Measurements from ENCODE around the gene NUDT22. TPM values are rescaled to one million over a fixed set of nuclear protein-coding genes. Genes with fewer than 3 reads are reported as not detected.
A peak's percentile ranks its signal among the peaks of the same experiment; 100 is the strongest.

Gene NUDT22
- total and polyA plus RNA-seq, 2 of the 8 experiments (the other 6 are each of a cell fraction or from before 2014, with no cell fraction given): 43.4 to 69.0 TPM

- no peak overlapping the region for H2AFZ ChIP-seq (ENCODE audit: low read length)
- FAIRE-seq: no peak
These were observed 15.1 kb downstream of the NUDT22 start for GRCh38 chr11:64241241-64241490.

More at GRCh38 chr11:64241241-64241490, 15.1 kb downstream of the NUDT22 start:
- H2BK120ac ChIP-seq (replicated peaks; ENCODE audit: low read depth, low read length): no peak overlapping the region
- H4K8ac ChIP-seq (ENCODE audit: extremely low read depth, insufficient read depth, low read length): peak overlapping the region; percentile 81; the same call in 1 of the 2 replicates
- peaks cover 0 to 18% (median 12%) of the 10 kb centered on the region in 4 experiments; a peak in 6 of 7 replicates for H3K4me1 ChIP-seq (replicated peaks in 1 of 4; ENCODE audit: control insufficient read depth in 3 of 4, insufficient read depth in 4 of 4, low read length in 3 of 4)
- H3K56ac ChIP-seq (replicated peaks; ENCODE audit: insufficient read length, low read depth, low read length): peak overlapping the region; percentile 57
- peaks cover 16% of the 10 kb centered on the region for H3K23me2 ChIP-seq (ENCODE audit: low read depth, low read length)
- H2AK5ac ChIP-seq (ENCODE audit: low read depth, low read length): no peak overlapping the region
- H2BK5ac ChIP-seq (ENCODE audit: low read depth, low read length): peak overlapping the region; percentile 88; the same call in 1 of the 2 replicates
- H3K14ac ChIP-seq (ENCODE audit: insufficient read length): no peak overlapping the region
- peaks cover 6 to 19% of the 10 kb centered on the region in 2 experiments; a peak in 3 of 4 replicates for H3K79me2 ChIP-seq (ENCODE audit: control insufficient read depth in 1 of 2, insufficient read depth in 2 of 2, low read length in 2 of 2)
- H4K91ac ChIP-seq (replicated peaks; ENCODE audit: insufficient read length, low read length): peak overlapping the region; percentile 65
- H3K9ac ChIP-seq (replicated peaks in 1 of 4; ENCODE audit: extremely low read depth in 1 of 4, low read depth in 3 of 4, low read length in 3 of 4): peak overlapping the region; percentile 72 to 85 (median 76)
- peaks cover 0 to 19% (median 7%) of the 10 kb centered on the region in 4 experiments; a peak in 4 of 8 replicates for H3K36me3 ChIP-seq (ENCODE audit: control insufficient read depth in 2 of 4, insufficient read depth in 4 of 4, low read length in 3 of 4)
- no peak overlapping the region for H2BK20ac ChIP-seq (ENCODE audit: low read length)
- TF ChIP-seq SP1 (IDR thresholded peaks at IDR 0.05; ENCODE audit: low read depth, low read length) (0 out of 2 replicates have a peak, but pooled peaks have one; percentile 62), ATF3 (IDR thresholded peaks at IDR 0.05; ENCODE audit: insufficient read depth, low read depth, low read length) (no peak), SP4 (IDR thresholded peaks at IDR 0.05; ENCODE audit: low read length) (peak; percentile 22; the same call in 1 of the 2 replicates)
- H3K79me1 ChIP-seq (ENCODE audit: low read depth, low read length): peaks cover 6% of the 10 kb centered on the region
- H3K23ac ChIP-seq (ENCODE audit: insufficient read length): no peak overlapping the region
- peak overlapping the region; percentile 82 to 85 for H3K4me2 ChIP-seq (ENCODE audit: insufficient read depth in 1 of 2, low read depth in 2 of 2, low read length in 2 of 2)
- no peak overlapping the region for H2BK15ac ChIP-seq (ENCODE audit: low read length)
- peak in 1 of 2 experiments; percentile 100 for DNase-seq (ENCODE audit: low read depth in 1 of 2, low spot score in 2 of 2)
- peaks cover 0 to 13% of the 10 kb centered on the region in 2 experiments for H4K20me1 ChIP-seq (replicated peaks in 1 of 2; ENCODE audit: control insufficient read depth in 1 of 2, insufficient read depth in 2 of 2, low read length in 2 of 2)
- ChIA-PET CTCF (ENCODE audit: partially characterized antibody) (interaction anchor here (1.0 kb wide), 2 partner anchors 10 to 14 kb away, joined by 3 to 4 read pairs; partner anchors contain the start of gene NUDT22), POLR2A (ENCODE audit: partially characterized antibody) (interaction anchor here (0.7 to 13.1 kb wide), 7 partner anchors 7 to 63 kb away, joined by 3 to 352 read pairs (median 43); partner anchors contain the start of genes DNAJC4, NUDT22, PLCB3 and STIP1)
- no peak overlapping the region for H2BK12ac ChIP-seq (ENCODE audit: low read depth, low read length)
- H3K18ac ChIP-seq (ENCODE audit: extremely low read depth, low read length): peak overlapping the region; percentile 99
- no peak overlapping the region for H4K5ac ChIP-seq (ENCODE audit: insufficient read length, low read depth, low read length)
- H3K4me3 ChIP-seq (ENCODE audit: extremely low read depth in 1 of 4, insufficient read depth in 2 of 4, low read depth in 3 of 4, low read length in 4 of 4): peak overlapping the region; percentile 67 to 82 (median 78)
- no CpG with 5 or more reads among the region's 24 CpGs for WGBS, 2 experiments (ENCODE audit: extremely low coverage in 1 of 2, insufficient coverage in 1 of 2, insufficient read length in 1 of 2, insufficient replicate concordance in 2 of 2, low coverage in 1 of 2, low lambda C conversion rate in 2 of 2, missing lambda C conversion rate in 1 of 2)
- H3K9me3 ChIP-seq (ENCODE audit: insufficient read depth in 2 of 2, low read depth in 1 of 2, low read length in 1 of 2): no peaks in the 10 kb centered on the region
- H3K27me3 ChIP-seq (replicated peaks in 1 of 4; ENCODE audit: control insufficient read depth in 3 of 4, extremely low read depth in 1 of 4, insufficient read depth in 3 of 4, low read length in 3 of 4): no peaks in the 10 kb centered on the region
- H3K4ac ChIP-seq (replicated peaks; ENCODE audit: insufficient read length, low read depth, low read length): no peak overlapping the region
- peak overlapping the region; percentile 87 for H3K27ac ChIP-seq (ENCODE audit: low read depth, low read length)

All from H1 (cell line).